Measurements from ENCODE around the gene TUBB2B. TPM values are rescaled to one million over a fixed set of nuclear protein-coding genes. Genes with fewer than 3 reads are reported as not detected.

Gene TUBB2B
- polyA plus RNA-seq, 6 donors from 2014 or later: 0.15 to 0.83 (median 0.36) TPM; not detected in 3

DNA sequence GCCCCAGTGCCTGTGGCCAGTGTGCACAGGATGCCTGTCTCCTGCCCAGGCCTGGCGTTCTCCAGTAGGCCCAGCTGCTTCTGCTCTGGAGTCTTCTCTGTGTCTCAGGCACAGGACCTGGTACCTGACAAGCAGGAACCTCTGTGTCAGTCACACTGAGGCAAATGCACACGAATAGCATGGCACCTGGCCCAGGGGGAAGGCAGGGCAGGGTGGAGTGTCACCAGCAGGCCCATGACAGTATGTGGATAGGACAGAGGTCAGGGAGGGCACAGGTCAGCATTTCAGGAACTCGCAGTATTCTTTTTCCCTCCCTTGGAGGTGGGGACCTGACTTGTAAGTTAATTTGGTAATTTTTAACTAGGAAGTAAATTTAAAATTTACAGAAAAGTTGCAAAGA is 36.9 kb upstream of the TUBB2B start:
- Mint-ChIP-seq H3K36me3 (peaks cover 5 to 6% of the 10 kb centered on the region in 2 donors), H3K4me1 (peaks cover 43 to 47% (median 46%) of the 10 kb centered on the region in 3 donors), H3K9me3 (no peaks in the 10 kb centered on the region), H3K27ac (no peak overlapping the region), H3K4me3 (peak overlapping the region in 1 of 8 donors; percentile 64), H3K27me3 (no peaks in the 10 kb centered on the region)
- no peak for DNase-seq
- no peak for ATAC-seq (ENCODE audit: low read depth in 2 of 2)

DNA sequence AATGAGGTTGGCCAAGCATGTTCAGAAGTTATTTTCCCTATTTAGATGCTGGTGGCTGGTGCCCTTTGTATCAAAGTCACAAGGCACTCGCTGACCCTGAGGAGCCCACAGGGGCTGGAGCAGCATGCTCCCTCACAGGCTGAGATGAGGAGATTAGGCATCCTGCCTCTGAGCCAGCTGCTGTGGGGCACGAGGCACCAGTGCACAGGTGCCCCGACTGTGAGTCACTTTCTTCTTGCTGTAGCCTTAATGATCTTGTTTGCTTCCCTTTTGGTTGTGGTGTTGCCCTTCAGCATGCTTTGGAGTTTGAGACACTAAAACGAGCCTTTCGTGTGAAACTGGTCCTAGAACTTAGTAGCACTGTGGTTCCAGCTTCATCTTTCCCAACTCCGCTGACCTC is 35.6 kb upstream of the TUBB2B start:
- Mint-ChIP-seq H3K9me3 (no peaks in the 10 kb centered on the region), H3K27ac (no peak overlapping the region), H3K4me1 (peaks cover 45 to 47% (median 47%) of the 10 kb centered on the region in 3 donors), H3K4me3 (peak overlapping the region in 3 of 8 donors; percentile 9 to 51 (median 21)), H3K27me3 (no peaks in the 10 kb centered on the region), H3K36me3 (peaks cover 0 to 6% of the 10 kb centered on the region in 2 donors)
- no peak for DNase-seq
- no peak for ATAC-seq (ENCODE audit: low read depth in 2 of 2)

DNA sequence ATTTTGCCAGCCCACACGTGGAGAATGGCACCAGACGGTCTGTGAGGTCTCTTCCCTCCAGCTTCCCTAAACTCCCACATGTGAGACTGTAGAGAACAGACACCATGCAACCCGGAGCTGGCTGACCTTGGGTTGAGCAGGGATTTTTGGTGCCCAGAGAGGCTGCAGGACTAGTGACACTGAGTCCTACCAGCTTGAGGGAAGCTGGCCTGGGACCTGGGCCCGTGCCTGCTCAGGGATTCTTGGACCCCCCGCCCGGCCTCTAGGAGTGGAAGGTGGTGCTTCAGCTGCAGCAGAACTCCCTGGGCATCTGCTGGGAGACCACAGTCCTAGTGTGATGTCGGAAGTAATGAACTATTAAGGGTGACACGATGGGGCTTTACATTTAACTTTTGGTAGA is 34.5 kb upstream of the TUBB2B start:
- Mint-ChIP-seq H3K27me3 (peaks cover 0 to 8% (median 1%) of the 10 kb centered on the region in 3 donors), H3K4me3 (peak overlapping the region in 5 of 8 donors; percentile 7 to 94 (median 28)), H3K36me3 (no peaks in the 10 kb centered on the region), H3K4me1 (peaks cover 42 to 45% (median 45%) of the 10 kb centered on the region in 3 donors), H3K27ac (peak overlapping the region in 2 of 6 donors; percentile 76 to 85), H3K9me3 (no peaks in the 10 kb centered on the region)
- ATAC-seq (ENCODE audit: low read depth in 2 of 2): no peak
- DNase-seq: no peak

DNA sequence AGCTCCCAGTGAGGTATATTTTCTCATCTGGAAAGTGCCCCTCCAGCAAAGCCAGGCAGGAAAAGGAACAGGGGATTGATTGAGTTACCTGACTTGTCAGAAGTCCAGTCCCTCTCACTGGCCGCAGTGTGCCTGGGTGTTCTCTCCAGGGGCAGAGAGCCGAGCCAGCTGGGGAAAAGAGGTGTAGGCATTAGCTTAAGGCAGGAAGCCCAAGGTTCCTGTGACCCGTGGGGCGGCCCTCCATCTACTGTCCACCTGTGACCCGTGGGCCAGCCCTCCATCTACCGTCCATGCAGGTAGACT is 34.0 kb upstream of the TUBB2B start:
- H3K27me3 Mint-ChIP-seq: peaks cover 0 to 13% (median 6%) of the 10 kb centered on the region in 3 donors
- H3K4me3 Mint-ChIP-seq: peak overlapping the region in 7 of 8 donors; percentile 7 to 94 (median 72)
- H3K4me1 Mint-ChIP-seq: peaks cover 42 to 45% (median 44%) of the 10 kb centered on the region in 3 donors
- no peaks in the 10 kb centered on the region for H3K9me3 Mint-ChIP-seq
- H3K36me3 Mint-ChIP-seq: no peaks in the 10 kb centered on the region
- ATAC-seq (ENCODE audit: low read depth in 2 of 2) (no peak), DNase-seq (no peak)
- peak overlapping the region in 2 of 6 donors; percentile 76 to 85 for H3K27ac Mint-ChIP-seq

DNA sequence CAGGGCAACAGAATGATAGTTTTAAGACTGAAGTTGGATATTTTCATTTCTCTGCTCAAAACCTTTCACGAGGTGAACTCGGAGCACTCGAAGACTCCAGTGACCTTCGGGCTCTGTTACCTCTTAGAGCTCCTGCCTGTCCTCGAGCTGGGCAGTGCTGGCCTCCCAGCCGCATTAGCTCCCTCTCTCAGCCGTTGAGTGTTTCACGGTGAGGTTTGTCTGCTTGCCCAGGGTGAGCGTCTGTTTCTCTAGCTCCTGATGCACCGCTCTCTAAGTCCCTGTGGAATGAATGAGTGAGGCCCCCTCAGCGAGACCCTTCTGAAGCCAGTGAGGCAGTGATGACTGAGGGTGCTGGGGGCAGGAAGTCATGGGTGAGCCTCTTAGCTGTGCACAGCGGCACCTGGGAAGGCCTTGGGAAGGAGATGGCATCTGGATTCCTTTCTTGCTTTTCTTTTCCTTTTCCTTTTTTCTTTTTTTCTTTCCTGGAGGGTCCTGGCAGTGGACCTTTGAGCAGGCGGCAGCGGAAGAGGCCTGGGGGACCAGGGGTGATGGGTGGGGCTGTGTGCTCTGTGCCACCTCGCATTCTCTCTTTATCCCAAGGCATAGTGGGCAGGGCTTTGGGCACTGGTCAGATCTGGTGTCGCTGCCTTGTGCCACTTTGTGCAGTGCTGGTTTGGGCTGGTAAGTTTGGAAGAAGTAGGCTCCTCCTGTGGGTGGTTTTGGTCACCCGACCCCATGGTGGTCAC is 33.5 kb upstream of the TUBB2B start:
- H3K27ac Mint-ChIP-seq: peak overlapping the region in 2 of 6 donors; percentile 42 to 85
- H3K27me3 Mint-ChIP-seq: peaks cover 0 to 15% (median 8%) of the 10 kb centered on the region in 3 donors
- ATAC-seq (ENCODE audit: low read depth in 2 of 2) (no peak), DNase-seq (no peak)
- H3K9me3 Mint-ChIP-seq: no peaks in the 10 kb centered on the region
- peaks cover 40 to 45% (median 42%) of the 10 kb centered on the region in 3 donors for H3K4me1 Mint-ChIP-seq
- H3K36me3 Mint-ChIP-seq: no peaks in the 10 kb centered on the region
- peak overlapping the region; percentile 59 to 94 (median 82) for H3K4me3 Mint-ChIP-seq

DNA sequence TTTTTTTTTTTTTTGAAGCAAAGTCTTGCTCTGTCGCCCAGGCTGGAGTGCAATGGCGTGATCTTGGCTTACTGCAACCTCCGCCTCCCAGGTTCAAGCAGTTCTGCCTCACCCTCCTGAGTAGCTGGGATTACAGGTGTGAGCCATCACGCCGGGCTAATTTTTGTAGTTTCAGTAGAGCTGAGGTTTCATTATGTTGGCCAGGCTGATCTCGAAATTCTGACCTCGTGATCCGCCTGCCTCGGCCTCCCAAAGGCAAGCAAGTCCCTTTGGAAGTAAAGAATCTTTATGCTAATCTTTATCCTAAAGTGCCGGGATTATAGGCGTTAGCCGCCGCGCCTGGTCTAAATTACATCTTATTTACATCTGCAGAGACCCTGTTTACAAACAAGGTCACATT is 32.8 kb upstream of the TUBB2B start:
- Mint-ChIP-seq H3K27ac (no peak overlapping the region), H3K27me3 (peaks cover 0 to 15% (median 8%) of the 10 kb centered on the region in 3 donors), H3K36me3 (no peaks in the 10 kb centered on the region), H3K4me3 (peak overlapping the region in 7 of 8 donors; percentile 64 to 99 (median 94)), H3K4me1 (peaks cover 40 to 45% (median 42%) of the 10 kb centered on the region in 3 donors), H3K9me3 (no peaks in the 10 kb centered on the region)
- DNase-seq (no peak), ATAC-seq (ENCODE audit: low read depth in 2 of 2) (no peak)

DNA sequence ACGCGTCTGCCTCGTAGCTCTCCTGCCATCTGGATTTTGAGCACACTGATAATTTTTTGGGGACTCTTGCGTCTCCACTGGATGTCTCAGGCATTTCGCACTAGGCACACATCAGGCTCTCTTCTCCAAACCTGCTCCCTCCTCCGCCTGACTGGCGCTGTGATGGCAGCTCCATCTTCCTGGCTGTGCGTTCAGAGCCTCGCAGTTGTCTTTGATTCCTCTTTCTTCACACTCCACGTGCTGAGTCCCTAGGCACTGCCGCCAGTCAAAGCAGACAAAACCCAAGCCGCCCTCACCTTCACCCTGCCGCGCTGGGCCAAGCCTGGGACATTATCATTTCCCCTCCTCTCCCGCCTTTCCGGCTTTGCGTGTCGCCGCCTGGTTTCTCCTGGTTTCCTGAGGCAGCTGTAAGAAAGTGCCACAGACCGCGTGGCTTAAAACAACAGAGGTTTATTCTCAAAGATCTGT is 32.1 kb upstream of the TUBB2B start:
- Mint-ChIP-seq H3K4me3 (peak overlapping the region; percentile 93 to 99 (median 96)), H3K27me3 (peaks cover 0 to 15% (median 8%) of the 10 kb centered on the region in 3 donors), H3K9me3 (no peaks in the 10 kb centered on the region), H3K27ac (peak overlapping the region; percentile 91 to 97 (median 94)), H3K36me3 (no peaks in the 10 kb centered on the region), H3K4me1 (peaks cover 34 to 42% (median 40%) of the 10 kb centered on the region in 3 donors)
- ATAC-seq (ENCODE audit: low read depth in 2 of 2) (peak; percentile 30 to 46), DNase-seq (peak; percentile 28)

DNA sequence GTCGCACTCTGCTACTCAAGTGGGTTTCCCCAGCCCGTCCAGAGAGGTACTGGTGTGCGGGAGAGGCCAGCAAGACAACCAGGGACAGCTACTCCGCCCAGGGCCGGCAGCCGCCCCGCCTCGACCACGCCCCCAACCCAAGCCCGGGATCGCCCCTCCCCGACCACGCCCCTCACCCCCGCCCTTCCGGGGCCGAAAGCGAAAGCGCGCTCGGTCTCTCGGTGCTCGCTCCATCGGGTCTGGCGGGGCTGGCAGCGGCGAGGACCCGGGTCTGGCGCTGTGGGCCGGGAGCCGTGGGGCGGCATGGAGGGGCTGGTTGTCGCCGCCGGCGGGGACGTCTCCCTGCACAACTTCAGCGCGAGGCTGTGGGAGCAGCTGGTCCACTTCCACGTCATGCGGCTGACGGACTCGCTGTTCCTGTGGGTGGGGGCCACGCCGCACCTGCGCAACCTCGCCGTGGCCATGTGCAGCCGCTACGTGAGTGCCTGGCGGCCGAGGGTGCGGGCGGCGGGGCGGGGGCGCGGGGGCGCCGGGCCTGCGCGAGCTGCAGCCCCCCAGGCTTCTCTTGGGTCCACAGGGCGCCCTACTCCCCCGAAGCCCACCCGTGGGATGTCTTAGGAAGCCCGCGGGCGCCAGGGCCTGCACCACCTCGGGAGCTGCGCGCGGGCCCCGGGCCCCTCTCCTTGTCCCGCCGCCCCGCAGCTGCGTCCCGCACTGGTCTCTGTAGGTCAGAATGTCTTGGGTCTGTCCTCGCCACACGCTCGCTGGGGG is 31.5 kb upstream of the TUBB2B start, which contains the start of gene PSMG4:
PSMG4 (plus strand) TSS at position 228 of the 771 bp plus-strand sequence; CDS start at position 304, 76 bp downstream.
- peaks cover 0 to 15% (median 8%) of the 10 kb centered on the region in 3 donors for H3K27me3 Mint-ChIP-seq
- H3K9me3 Mint-ChIP-seq: peaks cover 0 to 6% (median 4%) of the 10 kb centered on the region in 7 donors
- H3K4me1 Mint-ChIP-seq: peaks cover 31 to 47% (median 40%) of the 10 kb centered on the region in 3 donors
- ATAC-seq (ENCODE audit: low read depth in 2 of 2) (peak; percentile 82 to 89), DNase-seq (peak; percentile 90)
- H3K27ac Mint-ChIP-seq: peak within 1 kb of the TSS; percentile 91 to 97 (median 94)
- no peaks in the 10 kb centered on the region for H3K36me3 Mint-ChIP-seq
- peak within 1 kb of the TSS; percentile 93 to 99 (median 96) for H3K4me3 Mint-ChIP-seq

DNA sequence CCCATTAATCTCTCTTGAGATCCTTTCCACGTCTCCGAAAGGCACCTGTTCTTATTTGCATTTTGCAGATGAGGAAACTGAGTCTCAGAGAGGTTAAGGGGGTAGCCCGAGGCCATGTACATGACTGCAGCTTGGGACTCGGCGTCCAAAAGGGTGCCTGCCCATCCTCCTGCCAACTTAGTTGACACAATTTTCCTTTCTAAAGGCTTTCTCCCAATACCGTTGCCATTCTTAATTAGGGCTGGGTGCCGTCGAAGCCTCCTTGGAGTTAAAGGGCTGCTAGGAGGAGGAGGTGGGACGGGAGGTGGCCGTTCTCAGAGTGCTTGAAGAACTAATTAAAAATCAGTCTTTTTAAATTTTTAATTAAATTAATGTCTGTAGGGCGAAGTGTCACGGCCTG is 30.7 kb upstream of the TUBB2B start:
- Mint-ChIP-seq H3K4me1 (peaks cover 25 to 42% (median 33%) of the 10 kb centered on the region in 3 donors), H3K27ac (no peak overlapping the region), H3K4me3 (peak overlapping the region; percentile 73 to 97 (median 88)), H3K9me3 (peaks cover 0 to 7% (median 4%) of the 10 kb centered on the region in 7 donors), H3K36me3 (no peaks in the 10 kb centered on the region), H3K27me3 (peaks cover 0 to 15% (median 8%) of the 10 kb centered on the region in 3 donors)
- no peak for ATAC-seq (ENCODE audit: low read depth in 2 of 2)
- DNase-seq: peak; percentile 6

DNA sequence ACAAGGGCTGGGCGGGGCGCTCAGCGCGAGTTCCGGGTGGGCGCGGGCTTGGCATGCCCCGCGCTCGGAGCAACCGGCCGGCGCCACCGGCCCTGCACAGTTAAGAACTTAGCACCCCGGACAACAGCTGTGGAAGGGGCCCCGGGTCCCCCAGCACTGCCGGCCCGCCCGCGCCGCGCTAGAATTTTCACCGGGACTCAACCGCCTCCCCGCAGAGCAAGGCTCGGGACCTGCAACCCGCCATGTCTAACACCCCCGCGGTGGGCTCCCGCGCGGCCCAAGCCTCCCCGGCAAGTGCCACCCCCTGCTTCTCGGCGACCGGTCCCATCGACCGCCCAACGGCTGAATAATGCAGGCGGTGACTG is 26.1 kb upstream of the TUBB2B start:
- peaks cover 18 to 42% (median 36%) of the 10 kb centered on the region in 3 donors for H3K27me3 Mint-ChIP-seq
- DNase-seq: no peak
- H3K27ac Mint-ChIP-seq: no peak overlapping the region
- H3K4me1 Mint-ChIP-seq: peaks cover 5 to 12% (median 6%) of the 10 kb centered on the region in 3 donors
- ATAC-seq (ENCODE audit: low read depth in 2 of 2): no peak
- H3K9me3 Mint-ChIP-seq: peaks cover 0 to 7% (median 5%) of the 10 kb centered on the region in 7 donors
- no peak overlapping the region for H3K4me3 Mint-ChIP-seq
- H3K36me3 Mint-ChIP-seq: no peaks in the 10 kb centered on the region

DNA sequence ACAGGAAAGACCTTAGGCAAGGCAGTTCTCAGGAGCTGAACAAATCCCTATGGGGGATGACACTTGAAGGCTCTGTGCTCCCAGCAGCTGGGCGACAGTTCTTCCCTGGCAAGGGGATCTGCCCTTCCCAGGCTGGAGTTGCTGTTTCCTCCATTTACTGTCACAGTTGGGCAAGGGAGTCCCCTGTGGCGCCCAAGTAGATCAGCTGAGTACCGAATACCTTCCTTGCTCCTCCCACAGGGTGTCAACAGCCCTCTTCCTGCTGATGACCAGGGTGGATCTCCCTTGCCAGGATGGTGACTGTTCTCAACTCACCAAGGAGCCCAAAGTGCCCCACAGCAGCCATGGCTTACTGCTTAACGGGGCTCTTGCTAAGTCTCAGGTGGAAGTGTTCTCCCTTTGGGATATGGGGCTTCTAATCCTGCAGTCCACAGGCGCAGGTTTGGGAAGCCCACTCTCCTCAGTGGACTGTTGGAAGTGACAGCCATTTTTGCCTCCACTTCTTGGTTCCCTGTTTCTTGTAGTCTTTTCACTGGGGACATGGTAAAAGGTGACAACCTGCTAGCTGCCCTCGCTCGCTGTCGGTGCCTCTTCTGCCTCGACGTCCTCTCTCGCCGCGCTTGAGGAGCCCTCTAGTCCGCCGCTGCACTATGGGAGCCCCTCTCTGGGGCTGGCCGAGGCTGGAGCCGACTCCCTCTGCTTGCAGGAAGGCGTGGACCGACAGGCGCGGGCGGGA is 25.6 kb upstream of the TUBB2B start:
- H3K27me3 Mint-ChIP-seq: peaks cover 23 to 47% (median 42%) of the 10 kb centered on the region in 3 donors
- peaks cover 0 to 7% (median 5%) of the 10 kb centered on the region in 7 donors for H3K9me3 Mint-ChIP-seq
- no peak for DNase-seq
- H3K36me3 Mint-ChIP-seq: no peaks in the 10 kb centered on the region
- no peak overlapping the region for H3K4me3 Mint-ChIP-seq
- no peak for ATAC-seq (ENCODE audit: low read depth in 2 of 2)
- peaks cover 5 to 12% (median 6%) of the 10 kb centered on the region in 3 donors for H3K4me1 Mint-ChIP-seq
- no peak overlapping the region for H3K27ac Mint-ChIP-seq

DNA sequence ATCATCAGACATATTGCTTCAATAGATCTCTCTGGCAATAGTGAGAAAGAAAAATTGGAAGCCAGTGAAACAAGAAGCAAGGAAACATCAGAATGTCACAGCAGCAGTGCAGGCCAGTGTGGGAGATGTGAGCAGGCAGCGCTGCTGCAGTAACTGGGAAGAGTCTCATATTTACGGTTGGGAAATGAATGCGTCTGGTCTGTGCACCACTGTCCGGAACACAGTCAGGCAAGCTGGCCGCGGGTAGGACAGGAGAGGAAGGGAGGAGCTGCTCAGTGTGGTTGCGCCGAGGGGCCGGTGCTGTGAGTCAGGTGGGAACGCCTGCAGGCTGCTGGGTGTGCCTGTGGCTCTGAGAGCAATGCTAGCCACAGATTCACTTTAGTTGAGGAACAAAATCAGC is 24.9 kb upstream of the TUBB2B start:
- DNase-seq: no peak
- peaks cover 25 to 49% (median 46%) of the 10 kb centered on the region in 3 donors for H3K27me3 Mint-ChIP-seq
- H3K9me3 Mint-ChIP-seq: peaks cover 0 to 7% (median 5%) of the 10 kb centered on the region in 7 donors
- H3K4me3 Mint-ChIP-seq: no peak overlapping the region
- H3K4me1 Mint-ChIP-seq: peaks cover 5 to 12% (median 6%) of the 10 kb centered on the region in 3 donors
- no peaks in the 10 kb centered on the region for H3K36me3 Mint-ChIP-seq
- peak overlapping the region in 2 of 6 donors; percentile 3 to 5 for H3K27ac Mint-ChIP-seq
- ATAC-seq (ENCODE audit: low read depth in 2 of 2): no peak
